Suprapubic skin (tissue), 3 donors: ENCODE results near the gene ITGA8.

Source experiments
- POLR2AphosphoS5 ChIP-seq, 3 donors: sonication (generic); formaldehyde crosslinking; IDR thresholded peaks; one replicate each; pipeline ENCODE4 v1.6.1; 2017; ENCODE audit warnings: antibody characterized with exemption in 3 of 3
- TF ChIP-seq, protein P1 (sequence below), 2 donors: fragments of 200-600 bp in 1 of 2; fragments of 450-650 bp in 1 of 2; sonication (generic) in 1 of 2; IDR thresholded peaks; one replicate each; pipeline ENCODE4 v1.5.1; 2016 to 2019; ENCODE audit warnings: antibody characterized with exemption in 2 of 2, mild to moderate bottlenecking in 1 of 2, moderate library complexity in 1 of 2

DNA sequence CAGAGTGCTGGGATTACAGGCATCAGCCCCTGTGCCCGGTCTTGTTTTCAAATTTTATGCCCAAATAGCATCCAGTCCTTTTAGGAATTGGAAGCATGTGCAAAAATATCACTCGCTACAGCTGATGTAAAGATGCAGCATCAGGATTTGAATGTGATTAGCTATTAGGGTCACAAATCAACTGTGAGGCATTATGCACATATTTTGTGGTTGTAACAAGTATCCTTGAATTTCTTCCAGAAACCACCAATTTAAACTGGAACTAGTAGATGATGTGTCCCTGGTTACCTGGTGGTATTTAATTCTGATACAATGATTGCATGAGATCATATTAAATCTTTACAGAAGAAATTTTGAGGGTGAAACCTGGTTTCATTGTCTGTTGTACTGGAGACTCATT, 41.0 kb upstream of the ITGA8 start:
- TF ChIP-seq, protein P1, sequence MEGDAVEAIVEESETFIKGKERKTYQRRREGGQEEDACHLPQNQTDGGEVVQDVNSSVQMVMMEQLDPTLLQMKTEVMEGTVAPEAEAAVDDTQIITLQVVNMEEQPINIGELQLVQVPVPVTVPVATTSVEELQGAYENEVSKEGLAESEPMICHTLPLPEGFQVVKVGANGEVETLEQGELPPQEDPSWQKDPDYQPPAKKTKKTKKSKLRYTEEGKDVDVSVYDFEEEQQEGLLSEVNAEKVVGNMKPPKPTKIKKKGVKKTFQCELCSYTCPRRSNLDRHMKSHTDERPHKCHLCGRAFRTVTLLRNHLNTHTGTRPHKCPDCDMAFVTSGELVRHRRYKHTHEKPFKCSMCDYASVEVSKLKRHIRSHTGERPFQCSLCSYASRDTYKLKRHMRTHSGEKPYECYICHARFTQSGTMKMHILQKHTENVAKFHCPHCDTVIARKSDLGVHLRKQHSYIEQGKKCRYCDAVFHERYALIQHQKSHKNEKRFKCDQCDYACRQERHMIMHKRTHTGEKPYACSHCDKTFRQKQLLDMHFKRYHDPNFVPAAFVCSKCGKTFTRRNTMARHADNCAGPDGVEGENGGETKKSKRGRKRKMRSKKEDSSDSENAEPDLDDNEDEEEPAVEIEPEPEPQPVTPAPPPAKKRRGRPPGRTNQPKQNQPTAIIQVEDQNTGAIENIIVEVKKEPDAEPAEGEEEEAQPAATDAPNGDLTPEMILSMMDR (IDR thresholded peaks at IDR 0.05) = no peak
- TF ChIP-seq POLR2AphosphoS5 (IDR thresholded peaks at IDR 0.05) = no peak
